ENCODE measurements around the gene PPP4C. TPM values are rescaled to one million over a fixed set of nuclear protein-coding genes. Genes with fewer than 3 reads are reported as not detected.
"Not testable (repeated sequence)": the region's sequence is repeated elsewhere in the genome, so short reads cannot be mapped to it uniquely, and the experiment has no call there.

Gene PPP4C
- total RNA-seq, 2 donors from 2014 or later, result 114 to 124 TPM

- DNase-seq (no peak), ATAC-seq (replicated peaks in 1 of 2) (no peak)
- H3K27ac Mint-ChIP-seq, result no peak overlapping the region
- H3K4me1 Mint-ChIP-seq (ENCODE audit: low read depth), result peaks cover 28% of the 10 kb centered on the region
- no peak overlapping the region for H3K4me3 Mint-ChIP-seq
- no peaks in the 10 kb centered on the region for H3K27me3 Mint-ChIP-seq (ENCODE audit: low read depth)
- no peaks in the 10 kb centered on the region for H3K9me3 Mint-ChIP-seq
- H3K36me3 Mint-ChIP-seq (ENCODE audit: insufficient read depth in 2 of 2), result peaks cover 0 to 6% of the 10 kb centered on the region in 2 donors
Observed at GRCh38 chr16:30120340-30121105, 44.7 kb downstream of the PPP4C start.

GRCh38 chr16:30121741-30122571 lies 46.2 kb downstream of the PPP4C start:
- DNase-seq (no peak), ATAC-seq (replicated peaks in 1 of 2) (no peak)
- H3K4me3 Mint-ChIP-seq, result peak overlapping the region; percentile 95
- no peaks in the 10 kb centered on the region for H3K9me3 Mint-ChIP-seq
- peaks cover 0 to 6% of the 10 kb centered on the region in 2 donors for H3K36me3 Mint-ChIP-seq (ENCODE audit: insufficient read depth in 2 of 2)
- peak overlapping the region; percentile 35 for H3K27ac Mint-ChIP-seq
- no peaks in the 10 kb centered on the region for H3K27me3 Mint-ChIP-seq (ENCODE audit: low read depth)
- H3K4me1 Mint-ChIP-seq (ENCODE audit: low read depth), result peaks cover 28% of the 10 kb centered on the region

- peak overlapping the region; percentile 90 for H3K27ac Mint-ChIP-seq
- no peaks in the 10 kb centered on the region for H3K9me3 Mint-ChIP-seq
- ATAC-seq (replicated peaks in 1 of 2) (peak; percentile 26 to 37), DNase-seq (peak; percentile 26 to 37)
- H3K4me1 Mint-ChIP-seq (ENCODE audit: low read depth), result peaks cover 28% of the 10 kb centered on the region
- no peaks in the 10 kb centered on the region for H3K27me3 Mint-ChIP-seq (ENCODE audit: low read depth)
- peaks cover 0 to 6% of the 10 kb centered on the region in 2 donors for H3K36me3 Mint-ChIP-seq (ENCODE audit: insufficient read depth in 2 of 2)
- peak overlapping the region; percentile 95 for H3K4me3 Mint-ChIP-seq
Observed at GRCh38 chr16:30122604-30123160, 46.9 kb downstream of the PPP4C start.

- no peak for DNase-seq
- no peak for ATAC-seq (replicated peaks in 1 of 2)
- H3K27me3 Mint-ChIP-seq (ENCODE audit: low read depth), result no peaks in the 10 kb centered on the region
- peaks cover 25% of the 10 kb centered on the region for H3K4me1 Mint-ChIP-seq (ENCODE audit: low read depth)
- peaks cover 0 to 1% of the 10 kb centered on the region in 2 donors for H3K36me3 Mint-ChIP-seq (ENCODE audit: insufficient read depth in 2 of 2)
- no peaks in the 10 kb centered on the region for H3K9me3 Mint-ChIP-seq
- no peak overlapping the region for H3K27ac Mint-ChIP-seq
- no peak overlapping the region for H3K4me3 Mint-ChIP-seq
Observed at GRCh38 chr16:30124985-30125379, 49.2 kb downstream of the PPP4C start.

- H3K4me3 Mint-ChIP-seq; ATAC-seq (replicated peaks in 1 of 2); H3K9me3 Mint-ChIP-seq; H3K27ac Mint-ChIP-seq; H3K36me3 Mint-ChIP-seq (ENCODE audit: insufficient read depth in 2 of 2); DNase-seq; H3K27me3 Mint-ChIP-seq (ENCODE audit: low read depth): not testable (repeated sequence)
- H3K4me1 Mint-ChIP-seq (ENCODE audit: low read depth), result peaks cover 19% of the 10 kb centered on the region
Observed at GRCh38 chr16:30125690-30126089, 49.9 kb downstream of the PPP4C start.

- DNase-seq (no peak), ATAC-seq (replicated peaks in 1 of 2) (no peak)
- Mint-ChIP-seq H3K36me3 (ENCODE audit: insufficient read depth in 2 of 2) (peaks cover 3 to 4% of the 10 kb centered on the region in 2 donors), H3K4me3 (no peak overlapping the region), H3K4me1 (ENCODE audit: low read depth) (peaks cover 7% of the 10 kb centered on the region), H3K27ac (no peak overlapping the region), H3K27me3 (ENCODE audit: low read depth) (no peaks in the 10 kb centered on the region), H3K9me3 (no peaks in the 10 kb centered on the region)
Observed at GRCh38 chr16:30127993-30128392, 52.2 kb downstream of the PPP4C start.

GRCh38 chr16:30131869-30132475 lies 56.2 kb downstream of the PPP4C start:
- ATAC-seq (replicated peaks in 1 of 2) (no peak), DNase-seq (no peak)
- H3K4me3 Mint-ChIP-seq, result no peak overlapping the region
- no peaks in the 10 kb centered on the region for H3K9me3 Mint-ChIP-seq
- no peaks in the 10 kb centered on the region for H3K4me1 Mint-ChIP-seq (ENCODE audit: low read depth)
- peaks cover 3 to 4% of the 10 kb centered on the region in 2 donors for H3K36me3 Mint-ChIP-seq (ENCODE audit: insufficient read depth in 2 of 2)
- H3K27me3 Mint-ChIP-seq (ENCODE audit: low read depth), result no peaks in the 10 kb centered on the region
- H3K27ac Mint-ChIP-seq, result no peak overlapping the region

- no peak overlapping the region for H3K27ac Mint-ChIP-seq
- no peak for DNase-seq
Observed at GRCh38 chr16:30132591-30132990, 56.8 kb downstream of the PPP4C start.

More at GRCh38 chr16:30132591-30132990, 56.8 kb downstream of the PPP4C start:
- Mint-ChIP-seq H3K27me3 (ENCODE audit: low read depth) (no peaks in the 10 kb centered on the region), H3K4me3 (no peak overlapping the region), H3K4me1 (ENCODE audit: low read depth) (no peaks in the 10 kb centered on the region), H3K9me3 (no peaks in the 10 kb centered on the region), H3K36me3 (ENCODE audit: insufficient read depth in 2 of 2) (peaks cover 3 to 4% of the 10 kb centered on the region in 2 donors)
- ATAC-seq (replicated peaks in 1 of 2), result no peak

Other genes starting within 250 kb of the PPP4C start
- 10 to 100 TPM; 48.7 to 56.0 TPM for gene CDIPT, start 212.8 kb upstream of the PPP4C start, total RNA-seq
- gene SEZ6L2, start 176.4 kb upstream of the PPP4C start, total RNA-seq, result under 1 TPM; 0.31 to 0.44 TPM
- under 1 TPM; 0.82 to 0.93 TPM for gene ASPHD1, start 175.5 kb upstream of the PPP4C start, total RNA-seq
- 10 to 100 TPM; 45.3 to 46.8 TPM for gene KCTD13, start 149.8 kb upstream of the PPP4C start, total RNA-seq
- 10 to 100 TPM; 84.5 to 84.7 TPM for gene TMEM219, start 113.9 kb upstream of the PPP4C start, total RNA-seq
- 10 to 100 TPM; 31.1 to 35.0 TPM for gene TAOK2, start 102.1 kb upstream of the PPP4C start, total RNA-seq
- gene HIRIP3, start 80.4 kb upstream of the PPP4C start, total RNA-seq, result 10 to 100 TPM; 38.8 to 45.8 TPM
- gene INO80E, start 79.8 kb upstream of the PPP4C start, total RNA-seq, result 100 to 1,000 TPM in 1 of 2 donors, 10 to 100 TPM in 1; 98.5 to 116 TPM
- gene DOC2A, start 65.0 kb upstream of the PPP4C start, total RNA-seq, result under 1 TPM in 1 of 2 donors, not detected in 1; 0.43 TPM
- not detected for gene C16orf92, start 52.8 kb upstream of the PPP4C start, total RNA-seq
- gene TLCD3B, start 44.7 kb upstream of the PPP4C start, total RNA-seq, result 1 to 10 TPM; 4.5 to 6.9 TPM
- 100 to 1,000 TPM; 857 to 918 TPM for gene ALDOA, start 10.2 kb upstream of the PPP4C start, total RNA-seq
- 1 to 10 TPM; 4.2 to 5.8 TPM for gene TBX6, start 15.9 kb downstream of the PPP4C start, total RNA-seq
- 10 to 100 TPM; 60.2 to 77.8 TPM for gene YPEL3, start 20.2 kb downstream of the PPP4C start, total RNA-seq
- 10 to 100 TPM; 13.9 to 20.5 TPM for gene GDPD3, start 37.5 kb downstream of the PPP4C start, total RNA-seq
- 100 to 1,000 TPM in 1 of 2 donors, 10 to 100 TPM in 1; 84.8 to 103 TPM for gene MAPK3, start 47.2 kb downstream of the PPP4C start, total RNA-seq
- 100 to 1,000 TPM; 843 to 987 TPM for gene CORO1A, start 107.6 kb downstream of the PPP4C start, total RNA-seq
- gene BOLA2B, start 117.7 kb downstream of the PPP4C start, total RNA-seq, result 10 to 100 TPM; 73.7 to 87.3 TPM
- 100 to 1,000 TPM in 1 of 2 donors, 10 to 100 TPM in 1; 48.1 to 129 TPM for gene SLX1A, start 117.9 kb downstream of the PPP4C start, total RNA-seq
- gene SULT1A3, start 123.3 kb downstream of the PPP4C start, total RNA-seq, result 10 to 100 TPM; 16.6 to 20.1 TPM
- 10 to 100 TPM; 18.5 to 20.4 TPM for gene NPIPB13, start 172.5 kb downstream of the PPP4C start, total RNA-seq